Measurements from ENCODE around the gene AMN. TPM values are rescaled to one million over a fixed set of nuclear protein-coding genes. Genes with fewer than 3 reads are reported as not detected.
A peak's percentile ranks its signal among the peaks of the same experiment; 100 is the strongest.

AMN gene
- total and polyA plus RNA-seq, 7 experiments from 2014 or later, result 0.53 to 11.0 (median 3.8) TPM

GRCh38 chr14:102878970-102879460, 43.4 kb upstream of the AMN start:
- ChIA-PET CTCF (interaction anchor here (1.0 kb wide), 1 partner anchor 9 kb away, joined by 3 read pairs; no protein-coding TSS in a partner anchor), POLR2A (interaction anchor here (0.8 kb wide), 1 partner anchor 10 kb away, joined by 6 read pairs; no protein-coding TSS in a partner anchor)
- Mint-ChIP-seq H3K4me3 (no peak overlapping the region), H3K4me1 (peaks cover 0 to 17% (median 0%) of the 10 kb centered on the region in 7 donors), H3K36me3 (peaks cover 7 to 28% (median 16%) of the 10 kb centered on the region in 5 donors), H3K27ac (peak overlapping the region in 2 of 9 donors; percentile 41 to 82), H3K27me3 (no peaks in the 10 kb centered on the region), H3K9me3 (no peaks in the 10 kb centered on the region)
- Histone ChIP-seq H3K27ac (ENCODE audit: low read depth, low read length) (no peak overlapping the region), H3K4me3 (ENCODE audit: low read length) (no peak overlapping the region), H3K4me1 (ENCODE audit: control insufficient read depth in 2 of 2, insufficient read depth in 2 of 2, low read length in 2 of 2) (no peaks in the 10 kb centered on the region), H3K27me3 (ENCODE audit: control insufficient read depth in 2 of 2, insufficient read depth in 2 of 2, low read length in 2 of 2) (no peaks in the 10 kb centered on the region), H3K9me3 (ENCODE audit: control insufficient read depth in 2 of 3, low read length in 3 of 3) (no peaks in the 10 kb centered on the region), H3K36me3 (ENCODE audit: control insufficient read depth in 2 of 3, insufficient read depth in 3 of 3, low read length in 3 of 3) (peaks cover 9 to 79% (median 10%) of the 10 kb centered on the region in 3 experiments)
- intact Hi-C loops (cut with micrococcal nuclease), result no loop called here
- no peak for ATAC-seq
- no peak for DNase-seq

GRCh38 chr14:102882226-102882906, 40.1 kb upstream of the AMN start:
- Mint-ChIP-seq H3K36me3 (peaks cover 0 to 43% (median 22%) of the 10 kb centered on the region in 5 donors), H3K27ac (peak overlapping the region in 5 of 9 donors; percentile 1 to 68 (median 27)), H3K9me3 (no peaks in the 10 kb centered on the region), H3K27me3 (no peaks in the 10 kb centered on the region), H3K4me1 (peaks cover 0 to 17% (median 0%) of the 10 kb centered on the region in 7 donors), H3K4me3 (no peak overlapping the region)
- Histone ChIP-seq H3K9me3 (ENCODE audit: control insufficient read depth in 2 of 3, low read length in 3 of 3) (no peaks in the 10 kb centered on the region), H3K4me1 (ENCODE audit: control insufficient read depth in 2 of 2, insufficient read depth in 2 of 2, low read length in 2 of 2) (no peaks in the 10 kb centered on the region), H3K4me3 (ENCODE audit: low read length) (no peak overlapping the region), H3K27ac (ENCODE audit: low read depth, low read length) (no peak overlapping the region), H3K27me3 (ENCODE audit: control insufficient read depth in 2 of 2, insufficient read depth in 2 of 2, low read length in 2 of 2) (no peaks in the 10 kb centered on the region), H3K36me3 (ENCODE audit: control insufficient read depth in 2 of 3, insufficient read depth in 3 of 3, low read length in 3 of 3) (peaks cover 0 to 80% (median 8%) of the 10 kb centered on the region in 3 experiments)
- DNase-seq (no peak), ATAC-seq (no peak)
- ChIA-PET CTCF (interaction anchor here (0.6 kb wide), 1 partner anchor 10 kb away, joined by 3 read pairs; no protein-coding TSS in a partner anchor), POLR2A (interaction anchor here (0.6 kb wide), 1 partner anchor 16 kb away, joined by 4 read pairs; no protein-coding TSS in a partner anchor)
- intact Hi-C loops (cut with micrococcal nuclease), result loop anchor here in 1 of 2 donors (10.0 kb wide), 1 partner anchor 108 kb away; the partner anchor contains the start of gene TRAF3

- Mint-ChIP-seq H3K9me3 (no peaks in the 10 kb centered on the region), H3K27me3 (no peaks in the 10 kb centered on the region), H3K4me3 (no peak overlapping the region), H3K4me1 (peaks cover 0 to 17% (median 0%) of the 10 kb centered on the region in 7 donors), H3K27ac (peak overlapping the region in 3 of 9 donors; percentile 1 to 63 (median 11)), H3K36me3 (peaks cover 0 to 43% (median 22%) of the 10 kb centered on the region in 5 donors)
- ChIA-PET CTCF (no interaction called here), POLR2A (no interaction called here)
- peaks cover 0 to 81% (median 8%) of the 10 kb centered on the region in 3 experiments for H3K36me3 ChIP-seq (ENCODE audit: control insufficient read depth in 2 of 3, insufficient read depth in 3 of 3, low read length in 3 of 3)
- no peak for ATAC-seq
- H3K27ac ChIP-seq (ENCODE audit: low read depth, low read length), result no peak overlapping the region
- no peaks in the 10 kb centered on the region for H3K9me3 ChIP-seq (ENCODE audit: control insufficient read depth in 2 of 3, low read length in 3 of 3)
- DNase-seq, result no peak
- intact Hi-C loops (cut with micrococcal nuclease), result loop anchor here in 1 of 2 donors (10.0 kb wide), 1 partner anchor 108 kb away; the partner anchor contains the start of gene TRAF3
- no peak overlapping the region for H3K4me3 ChIP-seq (ENCODE audit: low read length)
- no peaks in the 10 kb centered on the region for H3K27me3 ChIP-seq (ENCODE audit: control insufficient read depth in 2 of 2, insufficient read depth in 2 of 2, low read length in 2 of 2)
- no peaks in the 10 kb centered on the region for H3K4me1 ChIP-seq (ENCODE audit: control insufficient read depth in 2 of 2, insufficient read depth in 2 of 2, low read length in 2 of 2)
These were observed 39.3 kb upstream of the AMN start for GRCh38 chr14:102883089-102883541.

DNA sequence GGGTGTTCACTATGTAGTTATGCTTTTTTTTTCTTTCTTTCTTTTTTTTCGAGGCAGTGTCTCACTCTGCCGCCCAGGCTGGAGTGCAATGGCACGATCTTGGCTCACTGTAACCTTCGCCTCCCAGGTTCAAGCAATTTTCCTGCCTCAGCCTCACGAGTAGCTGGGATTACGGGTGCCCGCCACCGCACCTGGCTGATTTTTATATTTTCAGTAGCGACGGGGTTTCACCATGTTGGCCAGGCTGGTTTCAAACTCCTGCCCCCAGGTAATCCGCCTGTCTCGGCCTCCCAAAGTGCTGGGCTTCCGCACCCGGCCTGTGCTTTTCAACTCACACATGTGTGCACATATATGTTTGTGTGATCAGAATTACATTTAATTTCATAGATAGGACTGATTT, 38.9 kb upstream of the AMN start:
- Histone ChIP-seq H3K4me3 (ENCODE audit: low read length) (no peak overlapping the region), H3K9me3 (ENCODE audit: control insufficient read depth in 2 of 3, low read length in 3 of 3) (no peaks in the 10 kb centered on the region), H3K36me3 (ENCODE audit: control insufficient read depth in 2 of 3, insufficient read depth in 3 of 3, low read length in 3 of 3) (peaks cover under 1 to 81% (median 8%) of the 10 kb centered on the region in 3 experiments), H3K4me1 (ENCODE audit: control insufficient read depth in 2 of 2, insufficient read depth in 2 of 2, low read length in 2 of 2) (no peaks in the 10 kb centered on the region), H3K27ac (ENCODE audit: low read depth, low read length) (no peak overlapping the region), H3K27me3 (ENCODE audit: control insufficient read depth in 2 of 2, insufficient read depth in 2 of 2, low read length in 2 of 2) (no peaks in the 10 kb centered on the region)
- Mint-ChIP-seq H3K4me3 (no peak overlapping the region), H3K36me3 (peaks cover 0 to 43% (median 22%) of the 10 kb centered on the region in 5 donors), H3K9me3 (no peaks in the 10 kb centered on the region), H3K27ac (peak overlapping the region in 1 of 9 donors; percentile 11), H3K4me1 (peaks cover 0 to 17% (median 0%) of the 10 kb centered on the region in 7 donors), H3K27me3 (no peaks in the 10 kb centered on the region)
- DNase-seq (no peak), ATAC-seq (no peak)
- ChIA-PET CTCF (no interaction called here), POLR2A (no interaction called here)
- intact Hi-C loops (cut with micrococcal nuclease), result loop anchor here in 1 of 2 donors (10.0 kb wide), 1 partner anchor 109 kb away; the partner anchor contains the start of gene TRAF3

GRCh38 chr14:102885737-102886447, 36.6 kb upstream of the AMN start:
- Histone ChIP-seq H3K9me3 (ENCODE audit: control insufficient read depth in 2 of 3, low read length in 3 of 3) (no peaks in the 10 kb centered on the region), H3K27ac (ENCODE audit: low read depth, low read length) (no peak overlapping the region), H3K4me1 (ENCODE audit: control insufficient read depth in 2 of 2, insufficient read depth in 2 of 2, low read length in 2 of 2) (no peaks in the 10 kb centered on the region), H3K4me3 (ENCODE audit: low read length) (no peak overlapping the region), H3K36me3 (ENCODE audit: control insufficient read depth in 2 of 3, insufficient read depth in 3 of 3, low read length in 3 of 3) (peaks cover 7 to 78% (median 11%) of the 10 kb centered on the region in 3 experiments), H3K27me3 (ENCODE audit: control insufficient read depth in 2 of 2, insufficient read depth in 2 of 2, low read length in 2 of 2) (no peaks in the 10 kb centered on the region)
- DNase-seq, result no peak
- no peaks in the 10 kb centered on the region for H3K9me3 Mint-ChIP-seq
- peaks cover 0 to 15% (median 0%) of the 10 kb centered on the region in 7 donors for H3K4me1 Mint-ChIP-seq
- intact Hi-C loops (cut with micrococcal nuclease), result loop anchor here in 1 of 2 donors (10.0 kb wide), 1 partner anchor 111 kb away; the partner anchor contains the start of gene TRAF3
- CTCF ChIA-PET, result no interaction called here
- H3K27ac Mint-ChIP-seq, result peak overlapping the region in 2 of 9 donors; percentile 5 to 22
- POLR2A ChIA-PET, result no interaction called here
- H3K27me3 Mint-ChIP-seq, result no peaks in the 10 kb centered on the region
- no peak for ATAC-seq
- H3K4me3 Mint-ChIP-seq, result no peak overlapping the region
- peaks cover 0 to 50% (median 17%) of the 10 kb centered on the region in 5 donors for H3K36me3 Mint-ChIP-seq

DNA sequence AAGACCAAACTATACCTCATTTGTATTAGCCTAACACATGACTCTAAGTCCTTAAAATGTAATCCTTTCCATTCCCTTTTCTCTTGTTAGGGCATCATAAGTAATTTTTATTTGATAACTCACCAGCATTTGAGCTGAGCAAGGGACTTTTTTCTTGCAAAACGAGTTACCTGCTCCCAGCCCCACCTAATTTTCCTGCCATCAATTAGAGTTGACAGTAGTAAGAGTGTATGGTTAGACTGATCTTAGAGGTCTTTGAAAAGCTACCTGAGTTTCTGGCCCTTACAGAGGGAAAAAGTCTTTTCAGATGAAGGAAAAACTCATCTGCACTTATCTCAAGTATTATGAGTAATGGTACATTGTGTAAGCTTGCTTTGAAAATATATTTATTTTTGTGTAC, 33.7 kb upstream of the AMN start:
- peaks cover 11 to 86% (median 13%) of the 10 kb centered on the region in 3 experiments for H3K36me3 ChIP-seq (ENCODE audit: control insufficient read depth in 2 of 3, insufficient read depth in 3 of 3, low read length in 3 of 3)

More for the DNA sequence above, 33.7 kb upstream of the AMN start:
- Mint-ChIP-seq H3K27me3 (no peaks in the 10 kb centered on the region), H3K36me3 (peaks cover 0 to 59% (median 17%) of the 10 kb centered on the region in 5 donors), H3K9me3 (no peaks in the 10 kb centered on the region), H3K4me3 (no peak overlapping the region), H3K27ac (peak overlapping the region in 3 of 9 donors; percentile 32 to 59 (median 48)), H3K4me1 (no peaks in the 10 kb centered on the region)
- POLR2A ChIA-PET, result no interaction called here
- CTCF ChIA-PET, result no interaction called here
- intact Hi-C loops (cut with micrococcal nuclease), result loop anchor here in 1 of 2 donors (10.0 kb wide), 1 partner anchor 114 kb away; the partner anchor contains the start of gene TRAF3
- Histone ChIP-seq H3K4me3 (ENCODE audit: low read length) (no peak overlapping the region), H3K9me3 (ENCODE audit: control insufficient read depth in 2 of 3, low read length in 3 of 3) (no peaks in the 10 kb centered on the region), H3K27ac (ENCODE audit: low read depth, low read length) (no peak overlapping the region), H3K4me1 (ENCODE audit: control insufficient read depth in 2 of 2, insufficient read depth in 2 of 2, low read length in 2 of 2) (no peaks in the 10 kb centered on the region), H3K27me3 (ENCODE audit: control insufficient read depth in 2 of 2, insufficient read depth in 2 of 2, low read length in 2 of 2) (no peaks in the 10 kb centered on the region)
- DNase-seq, result no peak
- ATAC-seq, result no peak
